ENCODE data around the gene ADGRB3. TPM values are rescaled to one million over a fixed set of nuclear protein-coding genes. Genes with fewer than 3 reads are reported as not detected.

The ADGRB3 gene
- polyA plus RNA-seq, 2 of the 4 experiments (the other 2 are of a cell fraction): not detected

DNA sequence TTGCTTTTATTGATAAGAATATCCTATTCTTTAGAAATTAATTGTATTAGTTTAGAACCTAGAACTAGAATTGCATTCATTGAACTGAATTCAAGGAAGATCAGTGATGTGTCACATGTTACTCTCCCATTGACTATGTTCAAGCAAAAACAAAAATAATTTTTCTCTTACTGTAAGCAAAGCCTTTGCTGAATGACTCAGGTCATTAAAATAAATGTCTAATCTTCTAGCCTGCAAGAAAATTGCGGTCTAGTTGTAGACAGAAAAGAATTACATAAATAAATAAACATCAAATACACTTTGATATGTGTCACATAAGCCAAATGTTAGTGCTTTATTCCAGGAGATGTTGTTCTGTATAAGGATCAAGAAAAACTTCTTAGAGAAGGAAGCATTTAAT lies 387.9 kb downstream of the ADGRB3 start:
- Histone ChIP-seq H3K9me3 (no peaks in the 10 kb centered on the region), H3K4me2 (no peak overlapping the region), H3K4me3 (no peak overlapping the region), H3K4me1 (no peaks in the 10 kb centered on the region), H3K27ac (no peak overlapping the region)
- 3% methylated on average over 1 of the region's 1 CpG for WGBS (ENCODE audit: missing lambda C conversion rate)
- ChIA-PET CTCF (no interaction called here), POLR2A (no interaction called here)
- ATAC-seq (no peak), FAIRE-seq (no peak), DNase-seq (ENCODE audit: low read depth in 1 of 2, low spot score in 1 of 2) (no peak)
- no peak for TF ChIP-seq FOSL2 (IDR thresholded peaks at IDR 0.05)
- peak; percentile 42 for TF ChIP-seq FOSL2 (CRISPR knock-in tag; IDR thresholded peaks at IDR 0.05)
- TF ChIP-seq, protein P1, sequence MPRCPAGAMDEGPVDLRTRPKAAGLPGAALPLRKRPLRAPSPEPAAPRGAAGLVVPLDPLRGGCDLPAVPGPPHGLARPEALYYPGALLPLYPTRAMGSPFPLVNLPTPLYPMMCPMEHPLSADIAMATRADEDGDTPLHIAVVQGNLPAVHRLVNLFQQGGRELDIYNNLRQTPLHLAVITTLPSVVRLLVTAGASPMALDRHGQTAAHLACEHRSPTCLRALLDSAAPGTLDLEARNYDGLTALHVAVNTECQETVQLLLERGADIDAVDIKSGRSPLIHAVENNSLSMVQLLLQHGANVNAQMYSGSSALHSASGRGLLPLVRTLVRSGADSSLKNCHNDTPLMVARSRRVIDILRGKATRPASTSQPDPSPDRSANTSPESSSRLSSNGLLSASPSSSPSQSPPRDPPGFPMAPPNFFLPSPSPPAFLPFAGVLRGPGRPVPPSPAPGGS (IDR thresholded peaks at IDR 0.05): no peak

DNA sequence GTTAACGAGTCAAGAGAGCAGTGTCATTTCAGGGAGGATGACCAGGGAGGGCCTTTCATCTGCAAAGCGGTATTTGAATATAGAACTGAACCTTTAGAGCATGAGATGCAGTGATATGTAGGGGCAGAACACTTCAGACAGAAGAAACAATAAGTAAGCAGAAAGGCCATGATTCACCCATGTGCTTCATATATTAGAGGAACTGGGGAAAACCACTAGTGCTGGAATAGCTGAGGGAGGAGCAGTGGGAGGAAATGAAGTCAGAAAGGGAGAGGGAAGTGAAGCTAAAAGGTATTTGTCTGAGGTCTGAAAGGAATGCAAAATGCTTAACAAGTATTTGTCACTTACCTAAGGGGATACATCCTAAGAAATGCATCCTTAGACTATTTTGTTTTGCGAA lies 391.2 kb downstream of the ADGRB3 start:
- no peak overlapping the region for H3K4me2 ChIP-seq
- ChIA-PET CTCF (no interaction called here), POLR2A (no interaction called here)
- 66% methylated on average over 3 of the region's 3 CpGs for WGBS (ENCODE audit: missing lambda C conversion rate)
- DNase-seq (ENCODE audit: low read depth in 1 of 2, low spot score in 1 of 2) (no peak), ATAC-seq (no peak), FAIRE-seq (no peak)
- no peak overlapping the region for H3K27ac ChIP-seq
- TF ChIP-seq SREBF2 (IDR thresholded peaks at IDR 0.05): no peak
- no peak for TF ChIP-seq HOXA7 (CRISPR knock-in tag; IDR thresholded peaks at IDR 0.05)
- TF ChIP-seq, protein P2, sequence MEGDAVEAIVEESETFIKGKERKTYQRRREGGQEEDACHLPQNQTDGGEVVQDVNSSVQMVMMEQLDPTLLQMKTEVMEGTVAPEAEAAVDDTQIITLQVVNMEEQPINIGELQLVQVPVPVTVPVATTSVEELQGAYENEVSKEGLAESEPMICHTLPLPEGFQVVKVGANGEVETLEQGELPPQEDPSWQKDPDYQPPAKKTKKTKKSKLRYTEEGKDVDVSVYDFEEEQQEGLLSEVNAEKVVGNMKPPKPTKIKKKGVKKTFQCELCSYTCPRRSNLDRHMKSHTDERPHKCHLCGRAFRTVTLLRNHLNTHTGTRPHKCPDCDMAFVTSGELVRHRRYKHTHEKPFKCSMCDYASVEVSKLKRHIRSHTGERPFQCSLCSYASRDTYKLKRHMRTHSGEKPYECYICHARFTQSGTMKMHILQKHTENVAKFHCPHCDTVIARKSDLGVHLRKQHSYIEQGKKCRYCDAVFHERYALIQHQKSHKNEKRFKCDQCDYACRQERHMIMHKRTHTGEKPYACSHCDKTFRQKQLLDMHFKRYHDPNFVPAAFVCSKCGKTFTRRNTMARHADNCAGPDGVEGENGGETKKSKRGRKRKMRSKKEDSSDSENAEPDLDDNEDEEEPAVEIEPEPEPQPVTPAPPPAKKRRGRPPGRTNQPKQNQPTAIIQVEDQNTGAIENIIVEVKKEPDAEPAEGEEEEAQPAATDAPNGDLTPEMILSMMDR (IDR thresholded peaks at IDR 0.05): no peak
- no peak for TF ChIP-seq FOSL2 (IDR thresholded peaks at IDR 0.05)
- no peak for TF ChIP-seq FOSL2 (CRISPR knock-in tag; IDR thresholded peaks at IDR 0.05)
- TF ChIP-seq NR3C1 (IDR thresholded peaks at IDR 0.05): no peak
- no peak for TF ChIP-seq KDM5A (IDR thresholded peaks at IDR 0.05)
- TF ChIP-seq CHD4 (IDR thresholded peaks at IDR 0.05; ENCODE audit: borderline replicate concordance): no peak
- TF ChIP-seq POLR2A (IDR thresholded peaks at IDR 0.05; ENCODE audit: low read length): no peak
- TF ChIP-seq, protein P3, sequence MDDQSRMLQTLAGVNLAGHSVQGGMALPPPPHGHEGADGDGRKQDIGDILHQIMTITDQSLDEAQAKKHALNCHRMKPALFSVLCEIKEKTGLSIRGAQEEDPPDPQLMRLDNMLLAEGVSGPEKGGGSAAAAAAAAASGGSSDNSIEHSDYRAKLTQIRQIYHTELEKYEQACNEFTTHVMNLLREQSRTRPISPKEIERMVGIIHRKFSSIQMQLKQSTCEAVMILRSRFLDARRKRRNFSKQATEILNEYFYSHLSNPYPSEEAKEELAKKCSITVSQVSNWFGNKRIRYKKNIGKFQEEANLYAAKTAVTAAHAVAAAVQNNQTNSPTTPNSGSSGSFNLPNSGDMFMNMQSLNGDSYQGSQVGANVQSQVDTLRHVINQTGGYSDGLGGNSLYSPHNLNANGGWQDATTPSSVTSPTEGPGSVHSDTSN (IDR thresholded peaks at IDR 0.05): no peak
- no peak for TF ChIP-seq ZC3H11A (IDR thresholded peaks at IDR 0.05)
- no peak for TF ChIP-seq HDAC2 (IDR thresholded peaks at IDR 0.05)
- no peak for TF ChIP-seq NPAS2 (CRISPR knock-in tag; IDR thresholded peaks at IDR 0.05; ENCODE audit: borderline replicate concordance)
- no peak for TF ChIP-seq CHD2 (IDR thresholded peaks at IDR 0.05; ENCODE audit: low read length, partially characterized antibody)
- TF ChIP-seq EHF (CRISPR knock-in tag; IDR thresholded peaks at IDR 0.05): no peak
- no peak for TF ChIP-seq TP53 (CRISPR knock-in tag; IDR thresholded peaks at IDR 0.05)
- TF ChIP-seq ZSCAN20 (CRISPR knock-in tag; IDR thresholded peaks at IDR 0.05): no peak
- TF ChIP-seq RARB (CRISPR knock-in tag; IDR thresholded peaks at IDR 0.05): no peak
- TF ChIP-seq RFX5 (IDR thresholded peaks at IDR 0.05): no peak
- TF ChIP-seq CBX8 (IDR thresholded peaks at IDR 0.05): no peak
- no peak for TF ChIP-seq EHMT2 (IDR thresholded peaks at IDR 0.05; ENCODE audit: low read depth)
- H3K4me1 ChIP-seq: no peaks in the 10 kb centered on the region
- no peaks in the 10 kb centered on the region for H3K9me3 ChIP-seq
- H3K4me3 ChIP-seq: no peak overlapping the region

DNA sequence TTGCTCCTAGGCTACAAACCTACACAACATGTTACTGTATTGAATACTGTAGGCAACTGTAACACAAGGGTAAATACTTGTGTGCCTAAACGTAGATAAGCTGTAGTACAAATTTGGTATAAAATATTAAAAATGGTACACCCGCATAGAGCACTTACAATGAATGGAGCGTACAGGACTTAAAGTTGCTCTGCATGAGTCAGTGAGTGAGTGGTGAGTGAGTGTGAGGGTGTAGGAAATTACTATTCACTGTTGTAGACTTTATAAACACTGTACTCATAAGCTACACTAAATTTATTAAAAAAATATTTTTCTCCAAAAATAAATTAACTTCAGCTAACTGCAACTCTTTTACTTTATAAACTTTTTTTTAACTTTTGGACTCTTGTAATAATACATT lies 391.6 kb downstream of the ADGRB3 start:
- 45% methylated on average over 3 of the region's 3 CpGs for WGBS (ENCODE audit: missing lambda C conversion rate)
- POLR2A ChIA-PET: no interaction called here
- no peak for ATAC-seq

More for the DNA sequence above, 391.6 kb downstream of the ADGRB3 start:
- no peak overlapping the region for H3K4me3 ChIP-seq
- no peaks in the 10 kb centered on the region for H3K9me3 ChIP-seq
- no peak for FAIRE-seq
- CTCF ChIA-PET: no interaction called here
- no peak for TF ChIP-seq SMC3 (IDR thresholded peaks at IDR 0.05)
- no peak for TF ChIP-seq MAZ (IDR thresholded peaks at IDR 0.05; ENCODE audit: borderline replicate concordance, low read depth, low read length)
- TF ChIP-seq EP300 (IDR thresholded peaks at IDR 0.05): no peak
- TF ChIP-seq HOXB5 (CRISPR knock-in tag; IDR thresholded peaks at IDR 0.05): no peak
- TF ChIP-seq MYC (IDR thresholded peaks at IDR 0.05; ENCODE audit: borderline replicate concordance, low read length): no peak
- no peak for TF ChIP-seq JUNB (IDR thresholded peaks at IDR 0.05)
- TF ChIP-seq POLR2AphosphoS2 (conservative IDR thresholded peaks at IDR 0.05; ENCODE audit: low read length): no peak
- no peak for TF ChIP-seq GATA3 (IDR thresholded peaks at IDR 0.05; ENCODE audit: borderline replicate concordance)
- no peak for TF ChIP-seq CHD2 (IDR thresholded peaks at IDR 0.05; ENCODE audit: low read length, partially characterized antibody)
- no peak for TF ChIP-seq SREBF2 (IDR thresholded peaks at IDR 0.05)
- no peak for TF ChIP-seq HEYL (CRISPR knock-in tag; IDR thresholded peaks at IDR 0.05)
- TF ChIP-seq, protein P4, sequence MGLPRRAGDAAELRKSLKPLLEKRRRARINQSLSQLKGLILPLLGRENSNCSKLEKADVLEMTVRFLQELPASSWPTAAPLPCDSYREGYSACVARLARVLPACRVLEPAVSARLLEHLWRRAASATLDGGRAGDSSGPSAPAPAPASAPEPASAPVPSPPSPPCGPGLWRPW (IDR thresholded peaks at IDR 0.05): no peak
- TF ChIP-seq, protein P1 (IDR thresholded peaks at IDR 0.05): no peak
- no peaks in the 10 kb centered on the region for H3K4me1 ChIP-seq
- no peak overlapping the region for H3K27ac ChIP-seq
- DNase-seq (ENCODE audit: low read depth in 1 of 2, low spot score in 1 of 2): no peak
- no peak overlapping the region for H3K4me2 ChIP-seq

Data from A549 (cell line).